22Rv1 (cell line): ENCODE results near the gene CALCR.
"Not testable (repeated sequence)": the region's sequence is repeated elsewhere in the genome, so short reads cannot be mapped to it uniquely, and the experiment has no call there.

Source experiments
- H3K27ac ChIP-seq: fragments of 450-650 bp; 2 replicates; pipeline ENCODE4 v1.5.1; 2017
- CTCF ChIP-seq: fragments of 450-650 bp; IDR thresholded peaks from 2 replicates; pipeline ENCODE4 v1.5.1; 2017; ENCODE audit warnings: mild to moderate bottlenecking
- ZFX ChIP-seq: fragments of 450-650 bp; IDR thresholded peaks from 2 replicates; pipeline ENCODE4 v1.6.1; 2017; ENCODE audit warnings: antibody characterized with exemption, borderline replicate concordance

Gene CALCR

GRCh38 chr7:93535616-93536015 lies 38.9 kb downstream of the CALCR start:
- TF ChIP-seq ZFX: no peak
- no peak for TF ChIP-seq CTCF
- no peak overlapping the region for H3K27ac ChIP-seq

- no peak overlapping the region for H3K27ac ChIP-seq
- no peak for TF ChIP-seq CTCF
- TF ChIP-seq ZFX: no peak
These were observed 43.8 kb downstream of the CALCR start for GRCh38 chr7:93530701-93531100.

GRCh38 chr7:93516834-93517233 lies 57.7 kb downstream of the CALCR start:
- TF ChIP-seq CTCF (no peak), ZFX (no peak)
- H3K27ac ChIP-seq: no peak overlapping the region

GRCh38 chr7:93515144-93515543 lies 59.4 kb downstream of the CALCR start:
- no peak for TF ChIP-seq CTCF
- TF ChIP-seq ZFX: no peak

GRCh38 chr7:93509303-93509702 lies 65.2 kb downstream of the CALCR start:
- no peak overlapping the region for H3K27ac ChIP-seq
- TF ChIP-seq CTCF (no peak), ZFX (no peak)

More at GRCh38 chr7:93515144-93515543, 59.4 kb downstream of the CALCR start:
- no peak overlapping the region for H3K27ac ChIP-seq

- H3K27ac ChIP-seq: no peak overlapping the region
- TF ChIP-seq CTCF (no peak), ZFX (no peak)
These were observed 71.4 kb downstream of the CALCR start for GRCh38 chr7:93503088-93503487.

- H3K27ac ChIP-seq: not testable (repeated sequence)
These were observed 82.7 kb downstream of the CALCR start for GRCh38 chr7:93491860-93492259.
